Right cardiac atrium (tissue), 5 donors: Measurements from ENCODE around the gene CASP8AP2. TPM values are rescaled to one million over a fixed set of nuclear protein-coding genes. Genes with fewer than 3 reads are reported as not detected.
A peak's percentile ranks its signal among the peaks of the same experiment; 100 is the strongest.
"Not testable (repeated sequence)": the region's sequence is repeated elsewhere in the genome, so short reads cannot be mapped to it uniquely, and the experiment has no call there.

ENCODE experiments used
- ATAC-seq, 2 donors: fragments of 200-7000 bp; cut with Tn5 transposase; one replicate each; pipeline versions ENCODE4 v1.8.0 to v1.9.1; 2020; ENCODE audit warnings: moderate library complexity in 2 of 2, mild to moderate bottlenecking in 1 of 2
- DNase-seq, 3 donors: peaks; one replicate each; pipeline ENCODE4 v3.0.0-alpha.2; 2020
- H3K27ac ChIP-seq: one replicate; pipeline ENCODE4 v1.5.1; 2013; ENCODE audit warnings: mild to moderate bottlenecking, low read length, control low read depth, moderate library complexity
- H3K27me3 ChIP-seq: one replicate; pipeline ENCODE4 v1.6.1; 2013; ENCODE audit not compliant: control insufficient read depth, insufficient read depth
- H3K4me1 ChIP-seq: one replicate; pipeline ENCODE4 v1.6.1; 2013; ENCODE audit warnings: low read length; ENCODE audit not compliant: control insufficient read depth, insufficient read depth
- H3K4me3 ChIP-seq: one replicate; pipeline ENCODE4 v1.5.1; 2013; ENCODE audit warnings: low read length, control low read depth
- H3K9me3 ChIP-seq: one replicate; pipeline ENCODE4 v1.6.1; 2013; ENCODE audit warnings: low read length; ENCODE audit not compliant: control insufficient read depth
- WGBS: extraction: QIAGEN DNeasy Blood & Tissue Kit; methylation state at CpG from one replicate; pipeline ENCODE4 v1.1.7; 2013; 5-methylcytosine and 5-hydroxymethylcytosine counted together
- intact Hi-C, 4 donors: fragments of 100-400 bp; cut with DNase I; formaldehyde crosslinking; loops; one replicate each; pipeline versions ENCODE4 v1.11.0 to v1.14.0; 2022 to 2023
- polyA plus RNA-seq: library from polyadenylated mRNA; stranded (reverse); fragments of 200-250 nt; gene quantifications from one replicate; pipeline ENCODE4 v1.2.3, GENCODE V29; 2013
- total RNA-seq, 4 donors: library from RNA; stranded (reverse); fragmentation: NEBNext Ultra II Directional; extraction: Animal tissue kit (Norgen Biotek cat#: 25700); gene quantifications; one replicate each; pipeline ENCODE4 v1.2.1, GENCODE V29; 2021
- donor health status: healthy with polysubstance abuse.
- donor health status: DM: no; HTN: yes; CAD: no.
- donor health status: DM: no; HTN: no; CAD: no.
- donor health status: DM: no; HTN: yes; CAD: no; lungs with severe emphysema.
- donor health status: DM: yes; HTN: yes; CAD: no.

CASP8AP2 gene
- total and polyA plus RNA-seq, 5 donors = 5.0 to 16.0 (median 14.7) TPM

GRCh38 chr6:89793586-89793985 is 36.1 kb upstream of the CASP8AP2 start:
- DNase-seq = peak in 2 of 3 donors; percentile 65 to 76
- H3K9me3 ChIP-seq = no peaks in the 10 kb centered on the region
- H3K4me1 ChIP-seq = no peaks in the 10 kb centered on the region
- no peak overlapping the region for H3K4me3 ChIP-seq
- H3K27ac ChIP-seq = peak overlapping the region; percentile 67
- H3K27me3 ChIP-seq = no peaks in the 10 kb centered on the region
- peak; percentile 77 to 87 for ATAC-seq
- intact Hi-C loops = no loop called here
- whole genome bisulfite sequencing = 76% methylated on average over 3 of the region's 3 CpGs

- no peak overlapping the region for H3K4me3 ChIP-seq
- intact Hi-C loops = no loop called here
- no peak overlapping the region for H3K27ac ChIP-seq
- H3K27me3 ChIP-seq = no peaks in the 10 kb centered on the region
- ATAC-seq (no peak), DNase-seq (no peak)
- WGBS = 88% methylated on average over 6 of the region's 6 CpGs
- no peaks in the 10 kb centered on the region for H3K9me3 ChIP-seq
- H3K4me1 ChIP-seq = no peaks in the 10 kb centered on the region
Measured at GRCh38 chr6:89794324-89794723, 35.4 kb upstream of the CASP8AP2 start.

DNA sequence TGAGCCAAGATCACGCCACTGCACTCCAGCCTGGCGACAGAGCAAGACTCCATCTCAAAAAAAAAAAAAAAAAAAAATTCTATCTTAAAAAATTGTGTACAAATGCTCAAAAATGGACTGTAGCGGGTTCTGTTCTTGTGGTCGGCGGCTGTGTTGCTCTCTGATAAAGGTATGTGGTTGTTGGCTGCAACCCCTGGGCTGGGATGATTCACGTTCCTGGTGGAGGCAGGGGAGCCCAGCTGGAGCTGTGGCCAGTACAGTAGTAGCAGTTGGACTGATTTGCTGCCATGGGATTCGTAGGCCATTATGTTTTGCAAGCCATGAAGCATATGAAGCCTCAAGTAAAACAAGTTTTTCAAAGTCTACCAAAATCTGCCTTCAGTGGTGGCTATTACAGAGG is 32.4 kb upstream of the CASP8AP2 start:
- no peaks in the 10 kb centered on the region for H3K9me3 ChIP-seq
- H3K27me3 ChIP-seq = no peaks in the 10 kb centered on the region
- DNase-seq (peak in 1 of 3 donors; percentile 42), ATAC-seq (peak in 1 of 2 donors; percentile 57)
- H3K4me1 ChIP-seq = no peaks in the 10 kb centered on the region
- no peak overlapping the region for H3K27ac ChIP-seq
- no peak overlapping the region for H3K4me3 ChIP-seq
- 84% methylated on average over 7 of the region's 7 CpGs for WGBS
- intact Hi-C loops = no loop called here

GRCh38 chr6:89799096-89799495 is 30.6 kb upstream of the CASP8AP2 start:
- 90% methylated on average over 8 of the region's 8 CpGs for WGBS
- ATAC-seq = no peak
- H3K9me3 ChIP-seq = no peaks in the 10 kb centered on the region
- no peak overlapping the region for H3K4me3 ChIP-seq
- H3K27ac ChIP-seq = no peak overlapping the region
- no peaks in the 10 kb centered on the region for H3K27me3 ChIP-seq
- DNase-seq = no peak
- H3K4me1 ChIP-seq = no peaks in the 10 kb centered on the region
- intact Hi-C loops = no loop called here

- H3K4me1 ChIP-seq = no peaks in the 10 kb centered on the region
- H3K9me3 ChIP-seq = no peaks in the 10 kb centered on the region
- intact Hi-C loops = no loop called here
- DNase-seq (no peak), ATAC-seq (no peak)
- WGBS = 70% methylated on average over 2 of the region's 2 CpGs
- H3K27me3 ChIP-seq = no peaks in the 10 kb centered on the region
- H3K27ac ChIP-seq = no peak overlapping the region
- no peak overlapping the region for H3K4me3 ChIP-seq
Measured at GRCh38 chr6:89799756-89800155, 29.9 kb upstream of the CASP8AP2 start.

- H3K27ac ChIP-seq = no peak overlapping the region
- DNase-seq = no peak
- H3K27me3 ChIP-seq = no peaks in the 10 kb centered on the region
- 96% methylated on average over 10 of the region's 10 CpGs for WGBS
- no peaks in the 10 kb centered on the region for H3K4me1 ChIP-seq
- intact Hi-C loops = no loop called here
- no peak overlapping the region for H3K4me3 ChIP-seq
- ATAC-seq = no peak
- H3K9me3 ChIP-seq = no peaks in the 10 kb centered on the region
Measured at GRCh38 chr6:89803271-89803670, 26.4 kb upstream of the CASP8AP2 start.

- 79% methylated on average over 6 of the region's 6 CpGs for WGBS
- H3K4me3 ChIP-seq = no peak overlapping the region
- H3K4me1 ChIP-seq = no peaks in the 10 kb centered on the region
- DNase-seq (no peak), ATAC-seq (no peak)
- no peaks in the 10 kb centered on the region for H3K9me3 ChIP-seq
- H3K27me3 ChIP-seq = no peaks in the 10 kb centered on the region
- intact Hi-C loops = no loop called here
- H3K27ac ChIP-seq = no peak overlapping the region
Measured at GRCh38 chr6:89805814-89806371, 23.8 kb upstream of the CASP8AP2 start.

DNA sequence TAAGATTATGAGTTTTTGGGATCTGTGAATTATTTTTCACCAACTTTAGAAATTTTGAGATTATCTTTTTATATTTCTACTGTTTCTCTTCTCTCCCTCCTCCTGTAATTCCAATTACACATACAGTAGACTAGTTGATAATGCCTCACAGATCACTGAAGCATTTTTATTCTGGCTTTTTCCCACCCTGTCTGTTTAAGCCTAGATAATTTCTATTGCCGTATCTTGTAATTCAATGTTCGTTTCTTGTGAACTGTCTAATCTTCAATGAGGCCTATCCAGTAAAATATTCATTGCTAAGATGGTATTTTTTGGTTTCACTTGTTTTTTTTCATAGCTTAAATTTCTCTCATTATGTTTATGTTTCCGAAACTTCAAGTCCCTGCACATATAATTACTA is 22.1 kb upstream of the CASP8AP2 start:
- no peaks in the 10 kb centered on the region for H3K27me3 ChIP-seq
- ATAC-seq (no peak), DNase-seq (no peak)
- 85% methylated on average over 3 of the region's 3 CpGs for WGBS
- no peaks in the 10 kb centered on the region for H3K9me3 ChIP-seq
- no peak overlapping the region for H3K27ac ChIP-seq
- H3K4me1 ChIP-seq = no peaks in the 10 kb centered on the region
- intact Hi-C loops = no loop called here
- no peak overlapping the region for H3K4me3 ChIP-seq

DNA sequence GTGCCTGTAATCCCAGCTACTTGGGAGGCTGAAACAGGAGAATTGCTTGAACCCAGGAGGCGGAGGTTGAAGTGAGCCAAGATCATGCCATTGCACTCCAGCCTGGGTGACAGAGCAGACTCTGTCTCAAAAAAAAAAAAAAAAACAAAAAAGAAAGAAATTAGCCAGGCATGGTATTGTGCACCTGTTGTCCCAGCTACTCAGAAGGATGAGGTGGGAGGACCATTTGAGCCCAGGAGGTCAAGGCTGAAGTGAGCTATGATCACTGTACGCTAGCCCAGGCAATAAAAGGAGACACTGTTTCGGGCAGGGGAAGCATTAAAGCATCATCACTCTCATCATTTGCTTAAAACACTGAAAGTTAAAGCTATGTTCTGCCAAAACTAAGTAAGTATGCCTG is 16.3 kb upstream of the CASP8AP2 start:
- H3K9me3 ChIP-seq, H3K27me3 ChIP-seq, intact Hi-C loops, H3K4me1 ChIP-seq, DNase-seq, H3K27ac ChIP-seq, H3K4me3 ChIP-seq, ATAC-seq: not testable (repeated sequence)
- WGBS = 98% methylated on average over 3 of the region's 3 CpGs

DNA sequence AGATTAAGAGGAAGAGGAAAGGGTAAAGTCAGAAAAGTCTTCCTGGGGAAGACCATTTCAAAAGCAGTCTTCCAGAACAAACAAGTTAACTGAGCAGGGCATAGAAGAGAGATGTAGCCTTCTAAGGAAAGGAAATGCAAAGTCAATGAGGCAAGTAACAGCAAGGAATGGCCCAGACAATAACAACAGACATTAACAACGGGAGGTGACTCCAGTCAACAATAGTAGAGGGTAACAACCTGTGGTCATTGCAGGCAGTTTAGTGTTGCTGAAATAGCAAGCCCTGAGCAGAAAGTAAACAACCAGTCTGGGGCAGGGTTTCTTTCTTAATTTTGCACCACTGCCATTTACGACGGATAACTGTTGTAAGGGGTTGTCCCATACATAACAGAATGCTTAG is 12.2 kb upstream of the CASP8AP2 start:
- ATAC-seq (no peak), DNase-seq (no peak)
- Histone ChIP-seq H3K9me3 (no peaks in the 10 kb centered on the region), H3K27me3 (no peaks in the 10 kb centered on the region), H3K4me1 (peaks cover 5% of the 10 kb centered on the region), H3K4me3 (no peak overlapping the region), H3K27ac (no peak overlapping the region)
- intact Hi-C loops = no loop called here
- WGBS = 61% methylated on average over 3 of the region's 3 CpGs

DNA sequence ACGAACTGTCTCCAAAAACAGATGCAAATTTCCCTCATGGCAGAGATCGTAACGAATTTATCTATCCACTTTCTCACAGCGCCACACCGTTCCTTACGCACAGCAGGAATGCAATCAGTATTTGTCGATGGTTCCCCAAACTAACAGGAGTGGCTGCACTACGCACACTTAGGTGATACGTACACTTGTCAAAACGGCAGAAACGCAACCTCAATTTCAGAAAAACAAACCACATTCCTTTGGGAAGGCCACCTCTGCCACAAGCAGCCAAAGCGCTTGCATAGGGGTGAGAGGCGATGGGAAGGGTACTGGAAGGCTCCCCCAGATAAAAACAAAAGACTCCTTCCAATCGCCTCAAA is 10.7 kb upstream of the CASP8AP2 start:
- Histone ChIP-seq H3K4me3 (peak overlapping the region; percentile 60), H3K27ac (peak overlapping the region; percentile 76), H3K9me3 (no peaks in the 10 kb centered on the region), H3K4me1 (peaks cover 5% of the 10 kb centered on the region), H3K27me3 (no peaks in the 10 kb centered on the region)
- ATAC-seq (peak; percentile 15 to 17), DNase-seq (no peak)
- intact Hi-C loops = no loop called here
- WGBS = under 1% methylated on average over 14 of the region's 14 CpGs
